Ovary (tissue), 3 donors: ENCODE measurements around the gene ADI1.

ENCODE experiments used
- CTCF ChIP-seq, 3 donors: fragments of 450-650 bp in 2 of 3; fragments of 200-600 bp in 1 of 3; IDR thresholded peaks; one replicate each; pipeline versions ENCODE4 v1.5.1 to v1.8.0; 2016 to 2022; ENCODE audit warnings: antibody characterized with exemption in 3 of 3, mild to moderate bottlenecking in 1 of 3
- EP300 ChIP-seq: sonication (generic); formaldehyde crosslinking; IDR thresholded peaks from one replicate; pipeline ENCODE4 v1.6.1; 2017; ENCODE audit warnings: antibody characterized with exemption
- POLR2A ChIP-seq: fragments of 450-650 bp; IDR thresholded peaks from one replicate; pipeline ENCODE4 v1.6.1; 2017; ENCODE audit warnings: antibody characterized with exemption, mild to moderate bottlenecking, moderate library complexity
- donor health status: DM: no; HTN: no; CAD: no.

DNA sequence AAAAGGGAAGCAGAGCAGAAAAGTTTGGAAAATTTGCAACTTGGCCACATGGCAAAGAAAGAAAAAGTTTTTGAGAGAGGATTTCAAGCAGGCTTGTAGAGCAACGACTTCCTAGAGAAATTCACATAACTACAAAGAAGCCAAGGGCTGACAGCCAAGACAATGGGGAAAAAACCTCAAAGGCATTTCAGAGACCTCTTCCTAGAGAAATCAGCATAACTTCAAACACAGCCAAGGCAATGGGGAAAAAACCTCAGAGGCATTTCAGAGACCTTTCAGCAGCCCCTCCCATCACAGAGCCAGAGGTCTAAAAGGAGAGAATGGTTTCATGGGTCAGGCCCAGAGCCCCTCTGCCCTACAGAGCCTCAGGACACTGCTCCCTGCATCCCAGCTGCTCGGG, 7.2 kb downstream of the ADI1 start:
- TF ChIP-seq CTCF (IDR thresholded peaks at IDR 0.05) (no peak), POLR2A (no peak), EP300 (no peak)
